Measurements from ENCODE around the gene AKAP12.

GRCh38 chr6:151213352-151213751, 26.4 kb upstream of the AKAP12 start:
- no peak for TF ChIP-seq POLR2A (IDR thresholded peaks at IDR 0.05; ENCODE audit: low read length)
- TF ChIP-seq GATA1 (IDR thresholded peaks at IDR 0.05; ENCODE audit: low read depth, low read length) = no peak

All from erythroblast (primary cell).